HG03457 (cell line): ENCODE data around the gene CLCN6.
"Not testable (repeated sequence)": the region's sequence is repeated elsewhere in the genome, so short reads cannot be mapped to it uniquely, and the experiment has no call there.

ENCODE experiments used
- ATAC-seq: cut with Tn5 transposase; IDR thresholded peaks from one replicate; pipeline ENCODE4 v1.9.1; 2021; ENCODE audit warnings: moderate number of reproducible peaks; ENCODE audit not compliant: unreplicated experiment

CLCN6 gene

GRCh38 chr1:11794446-11795237, 11.3 kb upstream of the CLCN6 start:
- no peak for ATAC-seq

GRCh38 chr1:11795238-11795890, 10.6 kb upstream of the CLCN6 start:
- no peak for ATAC-seq

GRCh38 chr1:11796036-11796828, 9.8 kb upstream of the CLCN6 start:
- no peak for ATAC-seq

- ATAC-seq = no peak
Observed at GRCh38 chr1:11797525-11798216, 8.3 kb upstream of the CLCN6 start.

- ATAC-seq = no peak
Observed at GRCh38 chr1:11799099-11799498, 6.9 kb upstream of the CLCN6 start.

GRCh38 chr1:11799896-11800295, 6.1 kb upstream of the CLCN6 start:
- no peak for ATAC-seq

- no peak for ATAC-seq
Observed at GRCh38 chr1:11800391-11800755, 5.6 kb upstream of the CLCN6 start.

- ATAC-seq = no peak
Observed at GRCh38 chr1:11800756-11801433, 5.1 kb upstream of the CLCN6 start.

GRCh38 chr1:11802616-11802972, 3.4 kb upstream of the CLCN6 start:
- no peak for ATAC-seq

GRCh38 chr1:11802973-11803885, 2.8 kb upstream of the CLCN6 start:
- ATAC-seq = no peak

GRCh38 chr1:11803924-11804665, 1.9 kb upstream of the CLCN6 start:
- not testable (repeated sequence) for ATAC-seq

- ATAC-seq = no peak
Observed at GRCh38 chr1:11804666-11805421, 1.1 kb upstream of the CLCN6 start.

GRCh38 chr1:11806307-11806936, 431 bp downstream of the CLCN6 start:
- ATAC-seq = peak; percentile 29

- no peak for ATAC-seq
Observed at GRCh38 chr1:11807133-11807532, 1.1 kb downstream of the CLCN6 start.

- no peak for ATAC-seq
Observed at GRCh38 chr1:11813021-11813420, 7.0 kb downstream of the CLCN6 start.

- no peak for ATAC-seq
Observed at GRCh38 chr1:11817192-11817591, 11.2 kb downstream of the CLCN6 start.

- no peak for ATAC-seq
Observed at GRCh38 chr1:11822091-11822490, 16.1 kb downstream of the CLCN6 start.
